Tibial artery (tissue), 4 donors: ENCODE data around the gene RASSF8.

Source experiments
- DNase-seq, 2 donors: peaks; one replicate each; pipeline ENCODE4 v3.0.0-alpha.2; 2019
- H3K27ac ChIP-seq, 2 donors: fragments of 200-600 bp; sonication (generic) in 1 of 2; 1 replicate in 1 of 2; 2 replicates in 1 of 2; pipeline ENCODE4 v1.5.1; 2018 to 2019; ENCODE audit warnings: mild to moderate bottlenecking in 1 of 2
- H3K27me3 ChIP-seq, 2 donors: fragments of 200-600 bp; sonication (generic) in 1 of 2; one replicate each; pipeline versions ENCODE4 v1.5.1 to v1.6.0; 2016 to 2019
- H3K36me3 ChIP-seq, 3 donors: fragments of 200-600 bp; sonication (generic) in 2 of 3; one replicate each; pipeline ENCODE4 v1.5.1; 2016 to 2019; ENCODE audit warnings: mild to moderate bottlenecking in 2 of 3
- H3K4me1 ChIP-seq, 4 donors: fragments of 200-600 bp; sonication (generic) in 2 of 4; 1 replicate in 3 of 4; 2 replicates in 1 of 4; pipeline ENCODE4 v1.5.1; 2016 to 2019
- H3K4me3 ChIP-seq, 2 donors: fragments of 200-600 bp; sonication (generic) in 1 of 2; 1 replicate in 1 of 2; 2 replicates in 1 of 2; pipeline ENCODE4 v1.5.1; 2018 to 2019; ENCODE audit warnings: mild to moderate bottlenecking in 2 of 2
- H3K9me3 ChIP-seq, 3 donors: fragments of 200-600 bp; sonication (generic) in 1 of 3; one replicate each; pipeline ENCODE4 v1.5.1; 2016 to 2019
- intact Hi-C: fragments of 100-400 bp; cut with DNase I; formaldehyde crosslinking; loops from one replicate; pipeline ENCODE4 v1.15.0; 2023; ENCODE audit warnings: low total_unique reads
- TF ChIP-seq, protein P1 (sequence below), 2 experiments: fragments of 200-600 bp in 1 of 2; fragments of 450-650 bp in 1 of 2; IDR thresholded peaks; one replicate each; pipeline ENCODE4 v1.5.1; 2017 to 2019; ENCODE audit warnings: antibody characterized with exemption in 2 of 2, mild to moderate bottlenecking in 1 of 2, moderate library complexity in 1 of 2

Gene RASSF8

GRCh38 chr12:26097046-26097878 is 138.8 kb downstream of the RASSF8 start:
- DNase-seq = peak; percentile 54 to 84
- TF ChIP-seq, protein P1, sequence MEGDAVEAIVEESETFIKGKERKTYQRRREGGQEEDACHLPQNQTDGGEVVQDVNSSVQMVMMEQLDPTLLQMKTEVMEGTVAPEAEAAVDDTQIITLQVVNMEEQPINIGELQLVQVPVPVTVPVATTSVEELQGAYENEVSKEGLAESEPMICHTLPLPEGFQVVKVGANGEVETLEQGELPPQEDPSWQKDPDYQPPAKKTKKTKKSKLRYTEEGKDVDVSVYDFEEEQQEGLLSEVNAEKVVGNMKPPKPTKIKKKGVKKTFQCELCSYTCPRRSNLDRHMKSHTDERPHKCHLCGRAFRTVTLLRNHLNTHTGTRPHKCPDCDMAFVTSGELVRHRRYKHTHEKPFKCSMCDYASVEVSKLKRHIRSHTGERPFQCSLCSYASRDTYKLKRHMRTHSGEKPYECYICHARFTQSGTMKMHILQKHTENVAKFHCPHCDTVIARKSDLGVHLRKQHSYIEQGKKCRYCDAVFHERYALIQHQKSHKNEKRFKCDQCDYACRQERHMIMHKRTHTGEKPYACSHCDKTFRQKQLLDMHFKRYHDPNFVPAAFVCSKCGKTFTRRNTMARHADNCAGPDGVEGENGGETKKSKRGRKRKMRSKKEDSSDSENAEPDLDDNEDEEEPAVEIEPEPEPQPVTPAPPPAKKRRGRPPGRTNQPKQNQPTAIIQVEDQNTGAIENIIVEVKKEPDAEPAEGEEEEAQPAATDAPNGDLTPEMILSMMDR (IDR thresholded peaks at IDR 0.05) = peak; percentile 88 to 92
- Histone ChIP-seq H3K9me3 (no peaks in the 10 kb centered on the region), H3K4me1 (no peaks in the 10 kb centered on the region), H3K27ac (no peak overlapping the region), H3K36me3 (no peaks in the 10 kb centered on the region), H3K4me3 (no peak overlapping the region), H3K27me3 (no peaks in the 10 kb centered on the region)
- intact Hi-C loops = loop anchor here (10.0 kb wide), 2 partner anchors 518 to 548 kb away; no protein-coding TSS in a partner anchor

GRCh38 chr12:26100666-26101349 is 142.3 kb downstream of the RASSF8 start:
- TF ChIP-seq, protein P1 (IDR thresholded peaks at IDR 0.05) = no peak
- no peaks in the 10 kb centered on the region for H3K36me3 ChIP-seq
- no peak overlapping the region for H3K27ac ChIP-seq
- intact Hi-C loops = no loop called here
- no peaks in the 10 kb centered on the region for H3K4me1 ChIP-seq
- DNase-seq = no peak
- no peaks in the 10 kb centered on the region for H3K27me3 ChIP-seq
- no peak overlapping the region for H3K4me3 ChIP-seq
- no peaks in the 10 kb centered on the region for H3K9me3 ChIP-seq

DNA sequence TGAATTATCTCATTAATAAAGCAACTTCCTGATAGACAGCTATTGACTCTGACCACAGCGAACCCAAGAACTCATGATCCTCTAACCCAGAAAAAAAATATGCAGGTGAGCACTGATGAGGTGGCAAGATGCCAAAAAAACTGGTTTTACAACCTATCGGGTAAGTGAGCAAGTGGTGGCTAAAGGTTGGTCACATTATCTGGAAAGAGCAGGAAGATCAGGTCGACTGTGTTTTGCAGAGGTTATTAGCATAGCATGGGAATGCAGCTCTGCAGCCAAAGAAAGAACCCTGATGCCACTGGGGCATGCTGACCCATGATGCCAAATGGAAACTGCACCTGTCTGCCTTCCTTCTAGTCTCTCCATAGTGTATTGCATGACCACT is 142.9 kb downstream of the RASSF8 start:
- H3K27me3 ChIP-seq = no peaks in the 10 kb centered on the region
- H3K27ac ChIP-seq = no peak overlapping the region
- intact Hi-C loops = no loop called here
- TF ChIP-seq, protein P1 (IDR thresholded peaks at IDR 0.05) = no peak
- no peak for DNase-seq
- no peak overlapping the region for H3K4me3 ChIP-seq
- no peaks in the 10 kb centered on the region for H3K4me1 ChIP-seq
- H3K9me3 ChIP-seq = no peaks in the 10 kb centered on the region
- no peaks in the 10 kb centered on the region for H3K36me3 ChIP-seq

GRCh38 chr12:26101763-26102162 is 143.3 kb downstream of the RASSF8 start:
- DNase-seq = no peak
- Histone ChIP-seq H3K4me3 (no peak overlapping the region), H3K9me3 (no peaks in the 10 kb centered on the region), H3K36me3 (no peaks in the 10 kb centered on the region), H3K27ac (no peak overlapping the region), H3K4me1 (no peaks in the 10 kb centered on the region), H3K27me3 (no peaks in the 10 kb centered on the region)
- intact Hi-C loops = no loop called here
- TF ChIP-seq, protein P1 (IDR thresholded peaks at IDR 0.05) = no peak

DNA sequence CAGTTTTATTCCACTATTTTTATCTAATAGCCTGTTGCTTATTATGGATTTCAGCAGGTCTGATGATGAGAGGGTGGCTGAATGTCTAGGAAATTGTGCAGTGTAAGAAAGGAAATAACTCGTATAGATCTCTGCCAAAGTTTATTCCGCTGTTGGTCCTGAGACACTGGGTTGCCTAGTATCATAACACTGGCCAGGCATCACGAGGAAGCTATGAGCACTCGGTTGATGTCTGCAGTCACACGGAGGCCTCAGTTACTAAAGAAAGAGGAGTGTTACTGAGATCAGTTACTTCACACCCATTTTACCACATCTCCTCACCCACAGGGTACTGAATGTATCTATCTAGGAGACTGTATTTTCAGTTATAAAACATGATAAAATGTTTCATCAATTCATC is 144.5 kb downstream of the RASSF8 start:
- H3K36me3 ChIP-seq = no peaks in the 10 kb centered on the region
- no peaks in the 10 kb centered on the region for H3K4me1 ChIP-seq
- intact Hi-C loops = no loop called here
- H3K9me3 ChIP-seq = no peaks in the 10 kb centered on the region
- TF ChIP-seq, protein P1 (IDR thresholded peaks at IDR 0.05) = no peak
- H3K4me3 ChIP-seq = no peak overlapping the region
- H3K27ac ChIP-seq = no peak overlapping the region
- no peaks in the 10 kb centered on the region for H3K27me3 ChIP-seq
- peak in 1 of 2 donors; percentile 80 for DNase-seq
